Epithelial cell of prostate (primary cell): ENCODE measurements around the gene PATJ.

Experiments
- DNase-seq: peaks from one replicate; pipeline ENCODE4 v3.0.0-alpha.2; 2011; ENCODE audit warnings: low read depth, low spot score
- H3K27ac ChIP-seq: fragments of 450-650 bp; 2 replicates; pipeline ENCODE4 v1.5.1; 2017; ENCODE audit warnings: mild to moderate bottlenecking

PATJ gene

GRCh38 chr1:61968869-61969268 lies 226.6 kb downstream of the PATJ start:
- DNase-seq = no peak
- H3K27ac ChIP-seq = no peak overlapping the region

GRCh38 chr1:61973100-61973837 lies 231.0 kb downstream of the PATJ start:
- H3K27ac ChIP-seq = no peak overlapping the region
- no peak for DNase-seq

- no peak for DNase-seq
- no peak overlapping the region for H3K27ac ChIP-seq
Measured at GRCh38 chr1:61975638-61976037, 233.4 kb downstream of the PATJ start.

GRCh38 chr1:61976566-61976965 lies 234.3 kb downstream of the PATJ start:
- H3K27ac ChIP-seq = no peak overlapping the region
- DNase-seq = no peak

- no peak overlapping the region for H3K27ac ChIP-seq
- no peak for DNase-seq
Measured at GRCh38 chr1:61978796-61979195, 236.5 kb downstream of the PATJ start.

GRCh38 chr1:61979729-61980128 lies 237.4 kb downstream of the PATJ start:
- no peak for DNase-seq

GRCh38 chr1:61980561-61980960 lies 238.3 kb downstream of the PATJ start:
- no peak overlapping the region for H3K27ac ChIP-seq
- DNase-seq = no peak

More at GRCh38 chr1:61979729-61980128, 237.4 kb downstream of the PATJ start:
- H3K27ac ChIP-seq = no peak overlapping the region

- DNase-seq = no peak
- H3K27ac ChIP-seq = no peak overlapping the region
Measured at GRCh38 chr1:61981870-61982660, 239.8 kb downstream of the PATJ start.

GRCh38 chr1:61983236-61983635 lies 241.0 kb downstream of the PATJ start:
- H3K27ac ChIP-seq = no peak overlapping the region
- DNase-seq = no peak

GRCh38 chr1:61992257-61992656 lies 250.0 kb downstream of the PATJ start:
- DNase-seq = no peak
- H3K27ac ChIP-seq = peak overlapping the region; percentile 74

GRCh38 chr1:61993331-61993961 lies 251.2 kb downstream of the PATJ start:
- peak overlapping the region; percentile 74 for H3K27ac ChIP-seq
- peak; percentile 94 for DNase-seq

GRCh38 chr1:61995641-61996040 lies 253.4 kb downstream of the PATJ start:
- no peak overlapping the region for H3K27ac ChIP-seq
- DNase-seq = no peak

GRCh38 chr1:61997123-61997522 lies 254.8 kb downstream of the PATJ start:
- DNase-seq = no peak
- H3K27ac ChIP-seq = no peak overlapping the region

GRCh38 chr1:62003777-62004176 lies 261.5 kb downstream of the PATJ start:
- H3K27ac ChIP-seq = no peak overlapping the region
- DNase-seq = no peak

GRCh38 chr1:62006690-62007089 lies 264.4 kb downstream of the PATJ start:
- DNase-seq = no peak
- H3K27ac ChIP-seq = no peak overlapping the region

GRCh38 chr1:62011006-62011405 lies 268.7 kb downstream of the PATJ start:
- no peak overlapping the region for H3K27ac ChIP-seq
- DNase-seq = no peak

GRCh38 chr1:62012095-62012494 lies 269.8 kb downstream of the PATJ start:
- no peak overlapping the region for H3K27ac ChIP-seq
- no peak for DNase-seq

GRCh38 chr1:62012836-62013235 lies 270.6 kb downstream of the PATJ start:
- no peak for DNase-seq
- no peak overlapping the region for H3K27ac ChIP-seq

- no peak for DNase-seq
- H3K27ac ChIP-seq = no peak overlapping the region
Measured at GRCh38 chr1:62013264-62013663, 271.0 kb downstream of the PATJ start.

- H3K27ac ChIP-seq = no peak overlapping the region
- no peak for DNase-seq
Measured at GRCh38 chr1:62022382-62022983, 280.2 kb downstream of the PATJ start.

- DNase-seq = no peak
- H3K27ac ChIP-seq = no peak overlapping the region
Measured at GRCh38 chr1:62024690-62025089, 282.4 kb downstream of the PATJ start.
